ENCODE measurements around the gene FZD4.

FZD4 gene

DNA sequence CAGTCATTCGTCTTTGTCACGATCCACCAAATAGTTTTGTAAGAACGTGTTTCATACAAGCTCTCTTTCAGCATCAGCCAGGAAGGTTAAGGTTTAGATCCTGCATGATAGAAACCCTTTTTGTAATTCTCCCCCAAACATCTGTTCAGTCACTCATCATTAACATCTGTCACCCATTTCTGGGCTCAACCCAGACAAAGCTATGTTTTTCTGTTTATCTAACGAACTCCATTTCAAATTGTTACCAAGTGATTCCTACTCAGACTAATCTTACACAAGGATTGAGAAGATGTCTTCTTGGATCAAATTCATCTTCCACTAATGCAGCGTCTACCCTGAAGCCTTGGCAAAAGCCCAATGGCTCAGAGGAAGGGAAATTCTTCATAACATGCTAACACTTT lies 58.8 kb downstream of the FZD4 start:
- H3K4me1 ChIP-seq (ENCODE audit: insufficient read depth, low read length) = no peaks in the 10 kb centered on the region
- no peak overlapping the region for H3K27ac ChIP-seq (ENCODE audit: low read length)
- no peak overlapping the region for H3K4me3 ChIP-seq (ENCODE audit: low read length)
- no peaks in the 10 kb centered on the region for H3K9me3 ChIP-seq (ENCODE audit: insufficient read depth, low read depth, low read length)
- H3K36me3 ChIP-seq (ENCODE audit: insufficient read depth, low read depth, low read length) = no peaks in the 10 kb centered on the region
- H3K27me3 ChIP-seq (ENCODE audit: insufficient read depth, low read length) = no peaks in the 10 kb centered on the region
- no peak overlapping the region for H3K9ac ChIP-seq (ENCODE audit: low read depth, low read length)
